ENCODE data around the gene SCPEP1.
A peak's percentile ranks its signal among the peaks of the same experiment; 100 is the strongest.

SCPEP1 gene

DNA sequence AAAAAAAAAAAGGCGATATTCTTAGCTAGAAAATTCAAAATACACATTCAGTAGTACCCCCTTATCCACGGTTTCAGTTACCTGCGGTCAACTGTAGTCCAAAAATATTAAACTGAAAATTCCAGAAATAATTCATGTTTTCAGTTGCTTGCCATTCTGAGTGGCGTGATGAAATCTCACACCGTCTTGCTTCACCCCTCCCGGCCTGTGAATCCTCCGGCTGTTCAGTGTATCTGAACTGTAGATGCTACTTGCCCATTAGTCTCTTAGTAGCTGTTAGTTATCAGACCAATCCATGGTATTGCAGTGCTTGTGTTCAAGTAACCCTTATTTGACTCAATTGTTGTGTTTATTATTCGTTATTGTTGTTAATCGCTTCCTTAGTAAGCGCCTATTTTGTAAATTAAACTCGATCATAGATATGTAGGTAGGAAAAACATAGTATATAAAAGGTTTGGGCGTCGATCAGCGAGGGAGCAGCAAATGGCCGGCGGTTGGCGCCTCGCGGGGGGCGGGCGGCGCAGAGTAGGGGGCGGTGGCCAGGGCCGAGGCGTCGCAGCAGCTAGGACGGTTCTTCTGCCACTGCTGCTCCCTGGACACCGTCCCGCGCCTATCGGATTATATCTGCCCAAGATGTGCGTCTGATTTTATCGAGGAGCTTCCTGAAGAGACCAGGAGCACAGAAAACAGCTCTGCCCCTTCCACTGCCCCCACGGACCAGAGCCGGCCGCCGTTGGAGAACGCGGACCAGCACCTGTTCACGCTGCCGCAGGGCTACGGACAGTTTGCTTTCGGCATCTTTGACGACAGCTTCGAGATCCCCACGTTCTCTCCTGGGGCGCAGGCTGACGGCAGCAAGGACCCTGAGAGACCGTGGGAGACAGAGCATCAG is 67.3 kb downstream of the SCPEP1 start:
- peak; percentile 17 to 53 for DNase-seq

DNA sequence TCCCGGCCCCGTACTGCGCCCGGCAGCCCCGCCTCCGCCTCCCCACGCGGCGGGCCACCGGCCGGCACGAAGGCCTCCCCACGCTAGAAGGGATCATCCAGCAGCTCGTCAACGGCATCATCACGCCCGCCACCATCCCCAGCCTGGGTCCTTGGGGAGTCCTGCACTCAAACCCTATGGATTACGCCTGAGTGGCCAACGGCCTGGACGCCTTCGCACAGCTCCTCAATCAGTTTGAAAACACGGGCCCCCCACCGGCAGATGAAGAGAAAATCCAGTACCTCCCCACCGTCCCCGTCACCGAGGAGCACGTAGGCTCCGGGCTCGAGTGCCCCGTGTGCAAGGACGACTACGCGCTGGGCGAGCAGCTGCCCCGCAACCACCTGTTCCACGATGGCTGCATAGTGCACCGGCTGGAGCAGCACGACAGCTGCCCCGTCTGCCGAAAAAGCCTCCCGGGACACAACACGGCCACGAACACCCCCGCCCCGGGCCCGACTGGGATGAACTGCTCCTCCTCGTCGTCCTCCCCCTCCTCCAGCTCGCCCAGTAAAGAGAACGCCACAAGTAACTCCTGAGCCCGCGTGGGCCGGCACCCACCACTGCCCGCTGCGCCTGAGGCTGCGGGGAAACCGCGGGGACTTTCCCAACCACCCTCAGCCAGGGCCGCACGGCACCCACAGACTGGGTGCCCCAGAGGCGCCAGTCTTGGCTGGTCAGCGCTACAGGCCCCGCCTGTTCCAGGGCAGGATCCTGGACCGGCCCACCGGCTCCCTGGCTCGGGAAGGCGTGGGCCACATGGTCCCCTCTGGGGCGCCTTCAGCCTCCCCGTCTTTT is 68.2 kb downstream of the SCPEP1 start:
- DNase-seq, result peak; percentile 90 to 97

DNA sequence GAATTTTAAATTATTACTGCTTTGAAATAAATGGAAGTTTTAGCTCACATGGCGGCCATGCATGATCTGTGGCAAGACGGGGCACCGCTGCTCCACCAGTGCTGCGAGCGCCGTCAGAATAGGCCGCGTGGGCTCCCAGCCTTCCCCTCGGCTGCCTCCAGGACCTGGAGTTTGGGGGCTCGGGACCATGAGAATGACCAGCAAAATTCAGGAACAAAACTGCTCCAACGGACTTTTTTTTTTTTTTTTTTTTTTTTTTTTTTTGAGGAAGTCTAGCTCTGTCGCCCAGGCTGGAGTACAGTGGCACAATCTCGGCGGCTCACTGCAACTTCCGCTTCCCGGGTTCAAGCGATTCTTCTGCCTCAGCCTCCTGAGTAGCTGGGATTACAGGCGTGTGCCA is 68.8 kb downstream of the SCPEP1 start:
- peak; percentile 62 to 74 for DNase-seq

DNA sequence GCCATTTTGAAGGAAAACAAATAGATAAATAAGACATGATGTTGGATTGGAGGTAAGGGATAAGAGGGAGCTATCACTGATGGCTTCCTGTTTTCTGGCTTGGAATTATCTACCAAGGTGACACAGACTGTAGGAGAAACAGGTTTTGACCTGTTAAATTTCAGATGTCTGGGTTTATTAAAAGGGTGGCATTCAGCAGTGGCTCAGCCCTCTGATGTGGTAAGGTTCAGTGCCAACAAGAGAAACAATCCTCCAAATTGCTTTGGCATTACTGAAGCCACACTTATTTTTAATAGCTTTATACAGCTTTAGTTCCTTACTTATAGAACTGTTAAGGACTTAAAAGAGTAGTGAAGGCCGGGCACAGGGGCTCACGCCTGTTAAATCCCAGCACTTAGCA is 70.2 kb downstream of the SCPEP1 start:
- DNase-seq, result no peak

DNA sequence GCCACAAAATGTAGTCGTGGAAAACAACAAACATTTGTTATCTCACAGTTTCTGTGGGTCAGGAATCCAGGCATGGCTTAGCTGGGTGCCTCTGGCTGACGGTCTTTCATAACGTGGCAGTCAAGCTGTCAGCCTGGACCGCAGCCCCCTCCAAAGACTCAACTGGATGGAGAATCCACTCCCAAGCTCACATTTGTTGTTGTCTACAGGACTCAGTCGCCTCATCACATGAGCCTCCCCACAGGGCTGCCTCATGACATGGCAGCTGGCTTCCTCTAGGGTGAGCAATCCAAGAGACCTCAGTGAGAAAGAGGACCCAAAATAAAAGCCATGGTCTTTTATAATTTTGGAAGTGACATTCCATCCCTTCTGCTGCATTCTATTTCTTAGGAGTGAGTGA is 72.4 kb downstream of the SCPEP1 start:
- peak in 1 of 2 donors; percentile 17 for DNase-seq

DNA sequence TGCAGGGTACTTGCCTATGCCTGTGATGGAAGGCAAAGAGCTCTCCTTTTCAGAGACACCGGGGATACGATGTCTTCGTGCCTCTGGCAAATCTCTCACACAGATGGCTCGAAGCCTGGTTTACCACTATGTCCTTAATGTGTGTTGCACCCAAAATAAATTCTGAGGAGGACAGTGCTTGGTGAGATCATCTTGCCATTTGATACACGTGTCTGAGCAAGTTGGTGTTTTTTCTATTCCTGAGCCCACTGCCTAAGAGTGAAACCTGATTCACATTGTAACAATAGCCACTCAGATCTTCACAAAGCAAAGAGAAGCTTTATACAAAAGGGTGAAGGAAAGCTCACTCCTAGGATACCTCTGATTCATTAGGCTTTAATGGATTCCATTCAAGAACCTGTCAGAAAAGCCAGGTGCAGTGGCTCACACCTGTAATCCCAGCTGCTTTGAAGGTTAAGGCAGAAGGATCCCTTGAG is 74.0 kb downstream of the SCPEP1 start:
- DNase-seq, result no peak

All from inflammatory macrophage treated with lipopolysaccharide for 1 hour (primary cell).